Omental fat pad (tissue), 4 donors: Measurements from ENCODE around the gene RAB22A. TPM values are rescaled to one million over a fixed set of nuclear protein-coding genes. Genes with fewer than 3 reads are reported as not detected.

Experiments
- ATAC-seq: fragments of 150-250 bp; one replicate; pipeline ENCODE4 v1.9.1; 2016; ENCODE audit warnings: mild to moderate bottlenecking, moderate library complexity; ENCODE audit not compliant: low FRiP score
- DNase-seq: peaks from one replicate; pipeline ENCODE4 v3.0.0-alpha.2; 2019; ENCODE audit warnings: low spot score
- CTCF ChIP-seq, 3 donors: fragments of 450-650 bp; IDR thresholded peaks; one replicate each; pipeline ENCODE4 v1.5.1; 2016 to 2017; ENCODE audit warnings: antibody characterized with exemption in 3 of 3, mild to moderate bottlenecking in 3 of 3, moderate library complexity in 2 of 3
- total RNA-seq, 4 donors: library from RNA; depleted of rRNA; stranded (reverse); fragments of >200 nt; gene quantifications; one replicate each; pipeline ENCODE4 v1.1.0, GENCODE V29; 2016

RAB22A gene
- total RNA-seq, 4 donors from 2014 or later: 16.7 to 28.1 (median 19.6) TPM

GRCh38 chr20:58327211-58327610 is 17.7 kb downstream of the RAB22A start:
- no peak for TF ChIP-seq CTCF (IDR thresholded peaks at IDR 0.05)
- ATAC-seq: no peak
- no peak for DNase-seq

GRCh38 chr20:58328836-58329235 is 19.3 kb downstream of the RAB22A start:
- DNase-seq (no peak), ATAC-seq (no peak)
- no peak for TF ChIP-seq CTCF (IDR thresholded peaks at IDR 0.05)

- DNase-seq: no peak
- no peak for ATAC-seq
- TF ChIP-seq CTCF (IDR thresholded peaks at IDR 0.05): no peak
These were observed 20.2 kb downstream of the RAB22A start for GRCh38 chr20:58329711-58330110.

- TF ChIP-seq CTCF (IDR thresholded peaks at IDR 0.05): no peak
- ATAC-seq: no peak
These were observed 20.7 kb downstream of the RAB22A start for GRCh38 chr20:58330249-58330648.

GRCh38 chr20:58330687-58331086 is 21.2 kb downstream of the RAB22A start:
- ATAC-seq (no peak), DNase-seq (no peak)
- TF ChIP-seq CTCF (IDR thresholded peaks at IDR 0.05): no peak

More at GRCh38 chr20:58330249-58330648, 20.7 kb downstream of the RAB22A start:
- DNase-seq: no peak

GRCh38 chr20:58331961-58332551 is 22.5 kb downstream of the RAB22A start:
- no peak for TF ChIP-seq CTCF (IDR thresholded peaks at IDR 0.05)
- no peak for DNase-seq
- ATAC-seq: no peak

GRCh38 chr20:58339741-58340140 is 30.2 kb downstream of the RAB22A start:
- DNase-seq (no peak), ATAC-seq (no peak)
- TF ChIP-seq CTCF (IDR thresholded peaks at IDR 0.05): no peak
